ENCODE results near the gene OR52E2. TPM values are rescaled to one million over a fixed set of nuclear protein-coding genes. Genes with fewer than 3 reads are reported as not detected.

Gene OR52E2
- total and polyA plus RNA-seq, 2 of the 4 experiments (the other 2 are of a cell fraction), result not detected

DNA sequence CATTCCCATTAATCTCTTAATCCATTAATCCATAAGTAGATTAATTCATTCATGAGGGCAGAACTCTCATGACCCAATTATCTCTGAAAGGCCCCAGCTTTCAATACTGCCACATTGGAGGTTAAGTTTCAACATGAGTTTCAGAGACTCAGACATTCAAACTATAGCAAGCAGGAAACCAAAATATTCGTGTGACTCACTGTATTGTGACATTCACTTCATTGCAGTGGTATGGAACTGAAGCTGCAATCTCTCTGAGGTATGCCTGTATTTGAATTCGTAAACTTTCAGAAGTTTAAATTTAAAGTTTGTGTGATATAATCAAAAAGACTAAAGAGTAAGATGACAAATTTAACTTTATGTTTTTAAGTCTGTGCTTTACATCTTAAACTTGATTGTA lies 16.0 kb downstream of the OR52E2 start:
- ChIA-PET CTCF (no interaction called here), POLR2A (ENCODE audit: unreplicated experiment) (no interaction called here)
- no peak overlapping the region for H4K91ac ChIP-seq (ENCODE audit: insufficient read depth, low read depth, low read length)
- H2AK5ac ChIP-seq (ENCODE audit: low read depth, low read length), result no peak overlapping the region
- H3K14ac ChIP-seq (replicated peaks; ENCODE audit: low read depth, low read length), result no peak overlapping the region
- no peak overlapping the region for H3K56ac ChIP-seq (ENCODE audit: extremely low read depth, insufficient read depth, low read length)
- H2AK9ac ChIP-seq (replicated peaks; ENCODE audit: low read depth, low read length, poor library complexity), result no peak overlapping the region
- WGBS, 2 experiments (ENCODE audit: extremely low coverage in 2 of 2, insufficient read length in 1 of 2), result no CpG with 5 or more reads among the region's 2 CpGs
- no peak overlapping the region for H3K4me3 ChIP-seq (ENCODE audit: insufficient read depth, low read depth, low read length)
- H4K5ac ChIP-seq (ENCODE audit: low read depth, low read length), result no peak overlapping the region
- no peaks in the 10 kb centered on the region for H3K79me1 ChIP-seq (ENCODE audit: low read depth in 1 of 2, low read length in 2 of 2)
- in situ Hi-C loops (cut with MboI; ENCODE audit: low sequenced_read_pairs) (no loop called here), dilution Hi-C loops (cut with HindIII; ENCODE audit: low sequenced_read_pairs, unreplicated experiment) (no loop called here), intact Hi-C loops (cut with micrococcal nuclease) (no loop called here)
- H3K9me1 ChIP-seq (ENCODE audit: insufficient read depth, low read length), result no peaks in the 10 kb centered on the region
- no peaks in the 10 kb centered on the region for H3K27me3 ChIP-seq (ENCODE audit: control insufficient read depth, insufficient read depth, low read length)
- no peaks in the 10 kb centered on the region for H3K9me3 ChIP-seq (ENCODE audit: control insufficient read depth, insufficient read depth, low read length)
- BruUV-seq (replicated peaks), result no TSS peak
- no peak overlapping the region for H3K18ac ChIP-seq (ENCODE audit: low read depth, low read length)
- no peak overlapping the region for H2BK120ac ChIP-seq (ENCODE audit: low read depth, low read length)
- H4K20me1 ChIP-seq (ENCODE audit: insufficient read depth, low read length), result no peaks in the 10 kb centered on the region
- no peak overlapping the region for H4K8ac ChIP-seq (ENCODE audit: low read depth in 2 of 2, low read length in 2 of 2)
- no peak overlapping the region for H3K23ac ChIP-seq (ENCODE audit: low read depth, low read length)
- TF ChIP-seq CEBPB (IDR thresholded peaks at IDR 0.05; ENCODE audit: low read depth, low read length), result peak; percentile 74
- TF ChIP-seq MXI1 (IDR thresholded peaks at IDR 0.05; ENCODE audit: borderline replicate concordance, low read depth, low read length), result no peak
- no peak for TF ChIP-seq NFE2L2 (IDR thresholded peaks at IDR 0.05; ENCODE audit: low read depth, low read length)
- no peak for TF ChIP-seq BHLHE40 (IDR thresholded peaks at IDR 0.05; ENCODE audit: low read depth, low read length)
- TF ChIP-seq RFX5 (IDR thresholded peaks at IDR 0.05; ENCODE audit: low read depth, low read length), result no peak
- TF ChIP-seq RAD21 (IDR thresholded peaks at IDR 0.05; ENCODE audit: low read length), result no peak
- no peak for TF ChIP-seq FOS (IDR thresholded peaks at IDR 0.05; ENCODE audit: low read depth, low read length)
- no peak for TF ChIP-seq CHD1 (IDR thresholded peaks at IDR 0.05; ENCODE audit: low read depth, low read length)
- ATAC-seq (ENCODE audit: low read depth) (no peak), DNase-seq (peak; percentile 31)
- no peak overlapping the region for H2BK5ac ChIP-seq (ENCODE audit: low read depth, low read length, poor library complexity, severe bottlenecking)
- H2AFZ ChIP-seq (replicated peaks; ENCODE audit: low read length, poor library complexity), result no peak overlapping the region
- no peak overlapping the region for H3K4me2 ChIP-seq (ENCODE audit: low read depth, low read length)
- H3K4me1 ChIP-seq (ENCODE audit: control insufficient read depth, insufficient read depth, low read length), result no peaks in the 10 kb centered on the region
- no peak overlapping the region for H2BK15ac ChIP-seq (ENCODE audit: low read depth, low read length)
- no peaks in the 10 kb centered on the region for H3K36me3 ChIP-seq (ENCODE audit: control insufficient read depth, insufficient read depth, low read length)
- no peak overlapping the region for H3K9ac ChIP-seq (ENCODE audit: low read depth, low read length)
- no peak overlapping the region for H3K27ac ChIP-seq (ENCODE audit: insufficient read depth, low read length)
- no peak overlapping the region for H3K4ac ChIP-seq (ENCODE audit: low read depth, low read length)
- no peak overlapping the region for H2BK20ac ChIP-seq (ENCODE audit: low read depth, low read length)
